ENCODE measurements around the gene SEC14L6.

DNA sequence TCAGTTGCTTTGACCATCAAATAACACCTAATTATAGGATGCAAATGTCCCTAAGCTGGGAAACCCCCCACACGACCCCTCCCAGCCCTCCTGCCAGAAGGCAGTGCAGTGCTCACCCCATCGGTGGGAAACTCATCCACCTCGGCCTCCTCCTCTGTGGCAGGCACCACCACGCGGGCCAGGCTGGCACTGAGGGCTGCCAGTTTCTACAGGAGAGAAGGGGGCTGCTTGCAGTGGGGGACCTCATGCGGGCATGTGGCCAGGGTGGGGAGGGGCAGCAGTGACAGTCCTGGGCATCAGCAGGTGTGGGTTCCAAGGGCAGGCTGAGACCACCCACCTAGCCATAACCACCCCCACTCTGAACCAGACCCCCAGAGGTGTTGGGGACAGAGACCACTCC lies 34.4 kb upstream of the SEC14L6 start:
- TF ChIP-seq, protein P1, sequence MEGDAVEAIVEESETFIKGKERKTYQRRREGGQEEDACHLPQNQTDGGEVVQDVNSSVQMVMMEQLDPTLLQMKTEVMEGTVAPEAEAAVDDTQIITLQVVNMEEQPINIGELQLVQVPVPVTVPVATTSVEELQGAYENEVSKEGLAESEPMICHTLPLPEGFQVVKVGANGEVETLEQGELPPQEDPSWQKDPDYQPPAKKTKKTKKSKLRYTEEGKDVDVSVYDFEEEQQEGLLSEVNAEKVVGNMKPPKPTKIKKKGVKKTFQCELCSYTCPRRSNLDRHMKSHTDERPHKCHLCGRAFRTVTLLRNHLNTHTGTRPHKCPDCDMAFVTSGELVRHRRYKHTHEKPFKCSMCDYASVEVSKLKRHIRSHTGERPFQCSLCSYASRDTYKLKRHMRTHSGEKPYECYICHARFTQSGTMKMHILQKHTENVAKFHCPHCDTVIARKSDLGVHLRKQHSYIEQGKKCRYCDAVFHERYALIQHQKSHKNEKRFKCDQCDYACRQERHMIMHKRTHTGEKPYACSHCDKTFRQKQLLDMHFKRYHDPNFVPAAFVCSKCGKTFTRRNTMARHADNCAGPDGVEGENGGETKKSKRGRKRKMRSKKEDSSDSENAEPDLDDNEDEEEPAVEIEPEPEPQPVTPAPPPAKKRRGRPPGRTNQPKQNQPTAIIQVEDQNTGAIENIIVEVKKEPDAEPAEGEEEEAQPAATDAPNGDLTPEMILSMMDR (IDR thresholded peaks at IDR 0.05): no peak
- no peak for TF ChIP-seq EP300 (IDR thresholded peaks at IDR 0.05)
- no peak for TF ChIP-seq POLR2A (IDR thresholded peaks at IDR 0.05; ENCODE audit: low read depth)
- no peak for TF ChIP-seq POLR2AphosphoS5 (IDR thresholded peaks at IDR 0.05)

Measured in esophagus muscularis mucosa (tissue), 4 donors.